GM08714 (cell line): ENCODE results near the gene SVEP1.

Experiments used
- H3K4me3 ChIP-seq: fragments of 200-500 bp; sonication (Bioruptor generic); 2 replicates; pipeline ENCODE4 v1.5.1; 2014; ENCODE audit warnings: mild to moderate bottlenecking, low read length, inconsistent platforms
- ZNF274 ChIP-seq: IDR thresholded peaks from 2 replicates; pipeline ENCODE4 v1.6.1; 2012; ENCODE audit warnings: mild to moderate bottlenecking, low read depth, low read length

The SVEP1 gene

DNA sequence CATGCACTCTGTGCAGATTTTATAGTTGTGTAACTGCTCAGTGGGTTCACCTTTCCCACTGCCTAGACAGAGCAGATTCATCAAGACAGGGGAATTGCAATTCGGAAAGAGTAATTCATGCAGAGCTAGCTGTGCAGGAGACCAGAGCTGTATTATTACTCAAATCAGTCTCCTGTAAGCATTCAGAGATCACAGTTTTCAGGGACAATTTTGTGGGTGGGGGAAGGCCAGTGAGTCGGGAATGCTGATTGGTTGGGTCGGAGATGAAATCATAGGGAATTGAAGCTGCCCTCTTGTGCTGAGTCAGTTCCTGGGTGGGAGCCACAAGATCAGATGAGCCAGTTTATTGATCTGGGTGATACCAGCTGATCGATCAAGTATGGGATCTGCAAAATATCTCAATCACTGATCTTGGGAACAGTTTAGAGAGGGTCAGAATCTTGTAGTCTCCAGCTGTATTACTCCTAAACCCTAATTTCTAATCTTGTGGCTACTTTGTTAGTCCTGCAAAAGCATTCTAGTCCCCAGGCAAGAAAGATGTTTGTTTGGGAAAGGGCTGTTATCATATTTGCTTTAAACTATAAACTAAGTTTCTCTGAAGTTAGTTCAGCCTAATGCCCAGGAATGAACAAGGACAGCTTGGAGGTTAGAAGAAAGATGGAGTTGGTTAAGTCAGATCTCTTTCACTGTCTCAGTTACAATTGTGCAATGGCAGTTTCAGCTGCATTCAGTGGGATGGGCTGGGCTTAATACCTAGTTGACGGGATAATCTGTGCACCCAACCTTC lies 12.7 kb upstream of the SVEP1 start:
- H3K4me3 ChIP-seq, result no peak overlapping the region
- no peak for TF ChIP-seq ZNF274

DNA sequence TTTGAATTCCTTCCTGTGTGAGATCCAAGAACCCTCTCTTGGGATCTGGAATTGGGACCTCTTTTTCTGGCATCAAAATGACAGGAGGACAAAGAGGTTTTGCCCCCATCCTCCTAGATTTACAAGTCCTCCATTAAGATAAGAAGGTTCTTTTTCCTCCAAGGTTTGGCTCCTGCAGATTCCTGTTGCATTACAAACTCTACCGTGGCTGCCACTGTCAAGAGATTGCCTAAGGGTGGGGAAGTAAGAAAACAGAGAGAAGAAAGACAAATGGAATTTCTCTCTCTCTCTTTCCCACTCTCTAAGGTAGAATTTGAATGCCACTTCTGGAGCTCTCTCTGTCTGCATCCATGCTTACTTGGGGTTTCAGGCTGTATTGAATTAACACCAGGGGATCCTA lies 12.0 kb upstream of the SVEP1 start:
- TF ChIP-seq ZNF274, result no peak
- H3K4me3 ChIP-seq, result no peak overlapping the region

DNA sequence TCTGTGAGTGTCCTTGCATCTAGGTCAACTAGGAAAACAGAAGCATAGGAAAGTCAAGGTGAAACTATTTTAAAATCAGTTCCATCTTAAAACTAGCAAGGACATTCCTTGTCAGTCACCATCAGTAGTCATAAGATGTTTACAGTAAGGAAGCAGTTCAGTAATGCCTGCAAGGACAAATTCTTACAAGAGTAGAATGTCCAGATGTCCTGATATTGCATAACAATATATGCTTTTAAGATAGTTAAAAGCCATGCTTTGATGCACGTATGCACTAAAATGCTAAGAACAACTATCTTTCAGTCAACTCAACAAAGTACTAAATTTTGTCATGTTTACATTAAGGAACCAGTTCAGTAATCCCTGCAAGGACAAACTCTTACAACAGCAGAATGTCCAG lies 11.3 kb upstream of the SVEP1 start:
- no peak for TF ChIP-seq ZNF274
- H3K4me3 ChIP-seq, result no peak overlapping the region

DNA sequence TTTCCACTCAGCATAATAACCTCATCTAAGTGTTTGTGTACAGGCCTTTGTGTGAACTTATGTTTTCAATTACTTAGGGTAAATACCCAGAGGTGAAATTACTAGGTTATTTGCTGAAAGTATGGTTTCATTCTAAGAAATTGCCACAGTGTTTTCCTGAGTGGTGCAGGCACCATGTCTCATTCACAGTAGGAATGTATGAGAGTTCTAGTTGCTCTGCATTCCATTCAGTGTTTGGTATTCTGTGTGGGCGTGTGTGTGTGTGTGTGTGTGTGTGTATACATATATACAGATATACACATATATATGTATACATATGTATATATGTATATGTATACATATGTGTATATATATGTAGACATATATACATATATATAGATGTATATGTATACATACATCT lies 8.8 kb upstream of the SVEP1 start:
- TF ChIP-seq ZNF274, result no peak
- H3K4me3 ChIP-seq, result no peak overlapping the region

DNA sequence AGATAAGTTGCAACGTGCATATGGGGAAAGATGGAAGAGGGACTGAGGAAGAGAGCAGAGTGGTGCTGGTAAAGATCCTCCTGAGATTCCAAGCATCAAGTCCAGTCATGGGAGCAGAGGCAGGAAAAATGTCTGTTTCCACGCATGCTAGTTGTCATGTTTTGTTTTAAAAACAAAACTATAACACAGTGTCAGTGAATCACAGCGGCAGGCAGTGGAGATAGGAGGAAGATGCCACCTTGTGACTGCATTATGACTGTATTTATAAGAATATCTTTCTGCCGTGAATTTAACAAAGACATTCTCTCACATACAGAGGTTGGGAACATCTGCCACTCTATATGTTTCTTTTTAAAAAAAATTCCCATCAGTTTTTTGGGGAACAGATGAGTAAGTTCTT lies 3.7 kb upstream of the SVEP1 start:
- no peak for TF ChIP-seq ZNF274
- no peak overlapping the region for H3K4me3 ChIP-seq

DNA sequence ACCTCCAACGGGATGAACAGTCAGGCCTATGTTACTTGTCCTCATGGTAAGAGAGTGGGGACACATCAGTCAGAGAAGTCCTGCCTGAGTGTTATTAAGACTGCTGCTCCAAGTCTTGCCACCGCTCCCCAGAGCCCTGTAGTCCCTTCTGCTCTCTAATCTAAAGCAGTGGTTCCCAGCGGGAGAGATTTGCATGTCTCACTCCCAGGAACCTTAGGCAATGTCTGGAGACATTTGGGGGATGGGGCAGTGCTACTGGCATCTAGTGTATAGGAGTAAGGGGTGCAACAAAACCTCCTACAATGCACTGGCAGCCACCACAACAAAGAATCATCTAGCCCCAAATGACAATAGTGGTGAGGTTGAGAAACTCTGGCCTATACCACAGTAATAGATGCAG lies 2.6 kb upstream of the SVEP1 start:
- TF ChIP-seq ZNF274, result no peak
- no peak overlapping the region for H3K4me3 ChIP-seq

DNA sequence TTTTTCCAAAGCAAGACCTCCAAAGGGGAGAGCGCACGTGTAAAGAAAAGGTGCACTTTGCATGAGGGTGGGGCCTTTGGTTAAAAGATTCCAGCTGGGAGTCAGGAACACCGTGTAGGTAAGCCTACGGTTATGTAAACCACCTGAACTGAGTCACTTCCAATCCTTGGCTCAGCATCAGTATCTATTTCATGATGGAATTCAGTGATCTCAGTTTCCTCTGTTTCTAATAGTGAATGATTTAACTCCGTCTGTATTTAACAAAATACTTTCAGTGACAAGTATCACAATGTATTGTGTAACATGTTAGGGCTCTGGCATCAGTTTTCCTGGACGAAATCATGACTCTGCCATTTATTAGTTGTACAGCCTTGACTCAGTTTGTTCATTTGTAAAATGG lies 1.3 kb upstream of the SVEP1 start:
- no peak overlapping the region for H3K4me3 ChIP-seq
- TF ChIP-seq ZNF274, result no peak

DNA sequence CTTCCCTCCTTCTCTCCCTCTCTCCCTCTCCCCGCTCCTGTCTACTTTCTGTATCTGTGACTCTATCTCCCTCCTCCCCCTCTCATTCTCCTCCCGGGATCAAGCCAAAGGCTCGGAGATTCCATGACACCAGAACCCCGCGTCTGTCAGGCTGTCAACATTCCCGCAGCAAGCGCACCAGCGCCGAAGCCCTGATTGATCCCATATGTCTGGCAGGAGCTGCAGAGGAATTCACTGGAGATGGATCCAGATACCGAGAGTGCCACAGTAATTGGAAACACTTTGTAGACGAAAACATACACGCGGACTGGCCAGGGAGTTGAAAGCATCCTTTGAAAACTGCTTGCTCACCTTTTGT lies 300 bp upstream of the SVEP1 start:
- TF ChIP-seq ZNF274, result no peak
- no peak overlapping the region for H3K4me3 ChIP-seq

DNA sequence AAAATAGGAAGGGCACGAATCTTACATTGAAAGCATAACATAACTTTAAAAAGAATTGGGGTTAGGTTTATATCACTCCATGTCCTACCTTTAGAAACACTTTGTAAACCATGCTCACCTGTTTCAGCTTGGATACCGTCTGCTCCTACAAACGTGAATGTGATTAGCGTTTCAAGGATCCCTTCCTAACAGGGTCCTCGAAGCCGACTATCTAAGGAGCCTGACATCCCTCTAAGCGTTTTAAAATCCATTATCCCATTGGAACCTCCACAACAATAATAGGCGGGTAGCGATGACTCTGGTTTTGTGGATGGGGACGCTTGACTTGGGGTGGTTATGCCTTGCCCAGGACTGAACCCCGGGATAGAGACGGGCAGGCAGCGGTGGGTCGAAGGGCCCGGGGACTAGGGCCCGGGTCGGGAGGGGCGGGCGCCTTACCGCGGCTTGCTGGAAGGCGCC lies 937 bp downstream of the SVEP1 start:
- H3K4me3 ChIP-seq, result no peak overlapping the region
- no peak for TF ChIP-seq ZNF274

DNA sequence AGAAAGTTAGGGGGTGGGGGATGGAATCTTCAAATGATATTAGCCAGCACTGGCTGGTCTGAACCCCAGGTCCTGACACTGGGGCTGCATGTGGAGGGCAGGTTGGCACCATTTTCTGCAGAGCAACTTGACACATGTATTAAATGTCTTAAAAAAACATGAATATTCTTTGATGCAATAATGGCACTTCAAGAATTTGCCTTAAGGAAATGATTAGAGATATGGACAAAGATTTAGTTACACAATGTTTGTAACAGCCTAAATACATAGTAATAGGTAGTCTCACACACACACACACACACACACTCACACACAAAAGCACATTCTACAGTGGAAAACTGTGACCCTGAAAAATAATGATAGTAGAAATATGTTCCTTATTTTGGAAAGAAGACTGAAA lies 3.6 kb downstream of the SVEP1 start:
- H3K4me3 ChIP-seq, result no peak overlapping the region
- no peak for TF ChIP-seq ZNF274

DNA sequence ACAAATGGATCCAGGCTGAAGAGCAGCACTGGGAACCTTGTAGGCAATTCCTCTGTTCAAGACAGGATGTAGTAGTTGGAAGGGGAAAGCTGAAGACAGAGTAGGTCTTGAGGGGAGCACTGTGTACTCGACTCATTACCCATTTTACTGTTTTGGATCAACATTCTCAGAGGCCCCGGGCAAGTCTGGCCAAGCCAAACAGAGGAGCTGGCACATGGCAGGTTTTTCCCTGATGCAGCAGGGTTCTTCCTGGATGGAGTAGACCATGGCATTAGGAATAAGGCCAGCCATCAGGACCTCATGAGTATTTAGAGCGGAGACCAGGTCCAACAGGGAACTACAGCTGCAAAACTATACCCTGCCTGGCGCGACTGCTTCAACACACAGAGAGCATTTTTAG lies 4.4 kb downstream of the SVEP1 start:
- H3K4me3 ChIP-seq, result no peak overlapping the region
- TF ChIP-seq ZNF274, result no peak

DNA sequence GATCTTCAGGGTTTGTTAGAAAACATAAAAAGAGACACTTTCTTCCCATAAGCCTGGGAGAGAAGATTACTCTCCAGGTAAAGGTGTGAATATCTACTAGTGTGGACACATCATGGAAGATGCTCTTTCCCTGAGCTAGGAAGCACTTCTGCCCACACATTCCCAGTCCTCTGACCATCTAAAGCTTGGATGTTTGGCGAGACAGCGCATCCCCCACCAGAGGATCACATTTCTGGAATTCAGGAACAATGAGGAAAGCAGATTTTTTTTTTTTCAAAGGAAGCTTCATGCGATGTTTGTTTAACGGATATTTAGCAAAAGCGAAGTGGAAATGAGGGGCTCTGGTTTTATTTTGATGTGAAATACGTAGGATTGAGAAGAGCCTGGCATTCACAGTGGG lies 6.2 kb downstream of the SVEP1 start:
- H3K4me3 ChIP-seq, result no peak overlapping the region
- TF ChIP-seq ZNF274, result no peak

DNA sequence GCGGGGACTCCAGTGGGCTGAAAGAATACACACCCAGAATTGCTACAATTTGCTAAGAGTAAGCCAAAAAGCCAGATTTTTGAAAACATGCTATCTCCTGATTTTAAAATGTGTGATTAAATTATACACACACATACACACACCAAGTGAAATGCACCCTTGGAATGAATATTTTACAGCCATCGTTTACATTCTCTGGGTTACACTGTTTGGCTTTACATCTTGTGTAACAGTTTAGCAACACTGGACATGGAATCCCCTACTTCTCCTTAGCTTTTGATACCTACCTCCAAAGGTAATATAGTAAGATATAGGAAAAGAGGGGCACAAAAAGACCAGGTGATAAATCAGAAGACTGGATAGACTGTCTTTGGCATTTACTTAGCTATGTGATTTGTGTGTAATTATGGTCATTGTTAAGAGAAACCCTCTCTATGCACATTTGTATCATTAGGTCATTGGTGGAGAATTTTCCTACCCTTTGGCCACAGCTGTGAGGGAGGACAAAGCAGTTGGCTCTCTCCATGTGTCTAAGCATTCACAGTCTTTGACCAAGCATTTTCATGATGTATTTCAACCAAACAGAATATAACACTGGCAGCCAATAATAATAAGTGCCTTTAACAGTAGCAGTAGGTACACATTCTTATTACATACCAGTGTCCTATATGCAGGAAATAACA lies 7.6 kb downstream of the SVEP1 start:
- H3K4me3 ChIP-seq, result no peak overlapping the region
- no peak for TF ChIP-seq ZNF274

DNA sequence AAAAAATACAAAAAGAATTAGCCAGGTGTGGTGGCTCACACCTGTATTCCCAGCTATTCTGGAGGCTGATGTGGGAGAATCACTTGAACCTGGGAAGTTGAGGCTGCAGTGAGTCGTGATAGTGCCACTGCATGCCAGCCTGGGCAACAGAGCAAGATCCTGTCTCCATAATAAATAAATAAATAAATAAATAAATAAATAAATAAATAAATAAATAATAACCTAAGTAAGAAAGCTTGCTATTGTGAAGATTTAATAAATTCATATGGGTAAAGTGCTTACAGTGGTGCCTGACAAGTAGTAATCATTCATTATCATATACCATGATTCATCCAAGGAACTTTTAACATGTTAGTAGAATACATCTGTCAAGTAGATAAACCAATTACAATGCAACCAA lies 13.4 kb downstream of the SVEP1 start:
- TF ChIP-seq ZNF274, result no peak
- H3K4me3 ChIP-seq, result no peak overlapping the region

DNA sequence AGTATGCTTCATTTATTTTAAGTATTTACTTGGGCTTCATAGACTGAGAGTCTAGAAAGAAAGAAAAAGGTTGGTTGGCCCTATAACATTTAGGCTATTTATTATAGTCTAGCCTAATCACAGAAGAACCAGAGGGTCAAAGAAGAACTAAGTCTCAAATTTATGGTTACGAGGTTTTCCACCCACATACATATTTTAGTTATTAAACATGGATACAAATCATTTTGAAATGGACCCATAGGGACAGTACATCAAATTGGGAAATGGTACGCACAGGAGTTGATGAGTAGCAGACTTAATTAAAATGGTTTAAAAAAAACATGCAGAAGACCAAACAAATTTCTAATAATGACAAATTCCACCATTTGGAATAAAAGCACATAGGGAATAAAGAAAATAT lies 17.7 kb downstream of the SVEP1 start:
- no peak for TF ChIP-seq ZNF274
- no peak overlapping the region for H3K4me3 ChIP-seq
